Measurements from ENCODE around the gene ICAM4.

GRCh38 chr19:10252707-10253106 is 34.0 kb upstream of the ICAM4 start:
- TF ChIP-seq CTCF (IDR thresholded peaks at IDR 0.05) (no peak), POLR2A (IDR thresholded peaks at IDR 0.05) (no peak)

Measured in vagina (tissue), 2 donors.